IPS-11a (cell line): ENCODE results near the gene HNRNPD.
"Not testable (repeated sequence)": the region's sequence is repeated elsewhere in the genome, so short reads cannot be mapped to it uniquely, and the experiment has no call there.

Experiments used
- H3K4me3 ChIP-seq: one replicate; pipeline ENCODE4 v1.5.1; 2013; ENCODE audit warnings: low read depth, low read length, control low read depth

The HNRNPD gene

DNA sequence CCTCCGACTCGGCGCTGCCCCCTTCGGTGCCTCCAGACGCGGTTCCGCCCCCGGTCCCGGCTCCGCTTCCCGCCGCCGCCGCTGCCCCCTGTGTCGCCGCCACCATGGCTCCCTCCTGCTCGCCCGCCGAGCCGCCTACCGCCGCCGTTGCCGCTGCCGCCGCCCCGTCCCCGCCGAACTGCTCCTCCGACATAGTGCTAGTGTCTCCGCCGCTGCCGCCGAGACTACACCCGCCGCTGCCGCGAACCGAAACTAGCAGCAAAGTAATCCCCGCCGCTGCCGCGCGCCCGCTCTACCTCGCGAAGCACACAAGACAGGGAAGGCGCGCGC lies 340 bp downstream of the HNRNPD start:
- peak overlapping the region; percentile 93 for H3K4me3 ChIP-seq

GRCh38 chr4:82372517-82373485 lies 990 bp downstream of the HNRNPD start:
- H3K4me3 ChIP-seq: peak overlapping the region; percentile 93

- H3K4me3 ChIP-seq: peak overlapping the region; percentile 93
Observed at GRCh38 chr4:82371497-82371896, 2.3 kb downstream of the HNRNPD start.

DNA sequence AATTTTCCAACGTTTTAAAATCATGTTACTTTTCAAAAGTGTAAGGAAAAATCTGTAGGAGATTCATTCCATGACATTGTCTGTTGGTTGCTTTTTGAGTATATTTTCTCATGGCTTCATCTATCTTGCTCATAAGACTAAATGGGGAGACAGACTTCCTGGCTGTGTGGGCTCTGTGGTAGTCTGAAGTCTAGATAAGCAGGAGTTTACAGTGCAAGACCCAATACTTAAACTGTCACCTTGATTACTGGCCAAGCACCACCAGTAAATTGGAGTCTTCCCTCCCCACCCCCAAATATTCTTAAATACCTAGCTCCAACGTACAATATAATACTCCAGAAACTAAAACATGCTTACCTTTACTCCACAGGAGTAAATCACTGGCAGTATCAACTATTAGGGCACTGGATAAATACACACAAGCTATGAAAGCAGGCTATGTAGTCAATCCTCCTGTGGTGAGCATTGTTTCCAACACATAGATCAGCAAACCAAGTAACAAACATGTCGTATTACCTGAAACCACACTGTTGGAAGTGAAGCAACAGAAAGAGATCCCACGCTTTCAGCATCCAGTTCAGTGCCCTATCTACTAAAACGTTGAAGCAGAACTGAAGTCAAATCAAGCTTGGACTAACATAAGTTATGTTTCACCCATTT lies 6.2 kb downstream of the HNRNPD start:
- no peak overlapping the region for H3K4me3 ChIP-seq

DNA sequence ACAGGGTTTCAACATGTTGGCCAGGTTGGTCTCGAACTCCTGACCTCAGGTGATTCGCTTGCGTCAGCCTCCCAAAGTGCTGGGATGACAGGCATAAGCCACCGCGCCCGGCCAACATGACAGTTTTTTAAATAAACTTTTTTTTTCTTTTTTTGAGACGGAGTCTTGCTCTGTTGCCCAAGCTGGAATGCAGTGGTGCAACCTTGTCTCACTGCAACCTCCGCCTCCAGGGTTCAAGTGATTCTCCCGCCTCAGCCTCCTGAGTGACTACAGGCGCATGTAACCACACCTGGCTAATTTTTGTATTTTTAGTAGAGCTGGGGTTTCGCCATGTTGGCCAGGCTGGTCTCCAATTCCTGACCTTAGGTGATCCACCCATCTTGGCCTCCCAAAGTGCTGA lies 7.4 kb downstream of the HNRNPD start:
- not testable (repeated sequence) for H3K4me3 ChIP-seq

DNA sequence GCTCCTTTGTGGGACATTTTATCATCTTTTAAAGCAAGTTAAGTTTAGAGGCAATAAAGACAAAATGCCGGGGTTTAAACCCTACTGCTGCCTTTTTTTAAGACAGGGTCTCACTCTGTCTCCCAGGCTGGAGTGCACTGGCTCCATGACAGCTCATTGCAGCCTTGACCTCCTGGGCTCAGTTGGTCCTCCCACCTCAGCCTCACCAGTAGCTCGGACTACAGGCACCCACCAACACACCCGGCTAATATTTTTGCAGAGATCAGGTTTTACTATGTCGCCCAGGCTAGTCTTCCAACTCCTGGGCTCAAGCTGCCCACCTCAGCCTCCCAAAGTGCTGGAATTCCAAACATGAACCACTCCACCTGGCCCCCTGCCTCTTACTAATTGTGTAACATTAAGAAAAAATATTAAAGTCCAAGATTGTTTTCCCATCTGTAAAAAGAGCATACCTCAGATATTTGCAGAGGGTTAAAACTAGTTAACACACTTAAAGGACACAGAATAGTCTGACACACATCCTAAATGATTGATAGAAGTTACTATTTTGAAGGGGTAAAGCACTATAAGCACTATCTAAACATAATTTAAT lies 9.8 kb downstream of the HNRNPD start:
- H3K4me3 ChIP-seq: no peak overlapping the region

- no peak overlapping the region for H3K4me3 ChIP-seq
Observed at GRCh38 chr4:82362565-82362964, 11.2 kb downstream of the HNRNPD start.

GRCh38 chr4:82360298-82361177 lies 13.3 kb downstream of the HNRNPD start:
- no peak overlapping the region for H3K4me3 ChIP-seq

DNA sequence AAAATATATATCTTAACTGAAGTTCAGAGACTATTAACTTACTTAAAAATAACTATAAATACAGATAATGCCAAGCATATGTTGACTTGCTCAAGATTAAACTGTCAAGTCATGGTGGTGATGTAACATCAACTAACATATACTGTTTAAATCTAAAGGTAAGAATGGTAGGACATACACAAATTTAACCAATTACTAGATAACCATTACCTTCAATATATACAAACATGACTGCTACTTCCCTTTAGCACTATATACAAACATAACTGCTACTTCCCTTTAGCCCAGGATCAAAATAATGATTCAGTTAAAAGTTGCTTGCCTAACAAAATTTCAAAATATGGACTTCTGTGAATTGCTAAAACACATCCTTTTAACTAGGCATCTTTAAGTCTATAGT lies 14.9 kb downstream of the HNRNPD start:
- H3K4me3 ChIP-seq: no peak overlapping the region

DNA sequence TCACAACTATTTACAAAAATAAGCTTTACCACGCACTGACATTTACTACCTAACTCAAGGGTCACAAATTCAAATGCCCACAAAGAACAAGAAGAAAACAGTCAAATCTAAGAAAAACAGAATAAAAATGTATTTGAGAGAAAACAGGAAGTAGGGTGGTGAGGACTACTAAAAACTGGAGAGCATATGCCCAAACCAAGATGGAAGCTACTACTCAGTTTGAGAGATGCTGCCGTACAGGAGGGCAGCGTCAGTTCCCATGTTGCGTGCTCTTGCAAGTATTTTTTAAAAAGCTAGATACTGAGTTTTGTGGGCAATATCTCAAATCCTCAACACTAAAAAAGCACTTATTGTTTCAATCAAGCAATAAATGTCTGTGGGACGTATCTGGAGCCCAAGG lies 16.2 kb downstream of the HNRNPD start:
- no peak overlapping the region for H3K4me3 ChIP-seq

DNA sequence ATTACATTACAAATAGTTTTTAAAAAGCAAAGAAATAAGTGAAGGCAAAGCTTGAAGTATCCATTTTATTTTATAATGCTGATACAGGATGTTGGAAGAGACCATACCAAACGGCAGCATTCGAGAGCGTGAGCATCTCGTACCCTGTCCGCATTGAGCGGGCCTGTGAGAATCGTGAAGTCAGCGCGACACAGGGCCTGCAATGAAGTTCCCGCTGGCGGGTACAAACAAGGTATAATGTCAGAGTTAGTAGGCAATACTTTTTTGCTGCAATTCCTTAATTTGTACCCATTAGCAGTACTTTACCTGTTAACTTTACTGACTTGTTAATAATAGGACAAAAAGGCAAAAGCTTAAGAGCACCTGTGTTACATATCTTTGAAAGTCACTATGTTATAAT lies 19.0 kb downstream of the HNRNPD start:
- H3K4me3 ChIP-seq: no peak overlapping the region

DNA sequence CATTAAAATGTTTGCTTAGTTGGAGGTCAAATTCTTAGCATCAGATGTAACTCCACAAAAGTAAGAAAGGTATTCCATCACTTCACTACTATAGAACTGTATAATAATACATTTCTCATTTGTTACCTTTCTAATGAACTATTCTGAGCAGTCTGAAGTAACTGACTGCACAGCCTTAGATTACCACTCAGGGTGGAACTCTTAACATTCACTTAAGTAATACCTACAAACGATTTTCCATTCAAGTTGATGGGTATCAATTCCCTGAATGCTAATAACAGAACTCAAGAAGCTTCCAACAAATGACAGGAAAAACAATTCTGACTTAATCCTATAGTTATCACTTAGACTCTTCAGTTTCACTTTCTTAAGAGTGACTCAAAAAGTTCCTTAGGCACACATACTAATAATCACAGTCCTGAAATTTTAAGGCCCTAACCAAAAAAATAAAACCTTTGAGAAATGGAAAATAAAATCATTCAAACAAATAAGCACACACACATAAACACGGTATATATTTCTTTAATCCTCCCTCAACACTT lies 20.9 kb downstream of the HNRNPD start:
- no peak overlapping the region for H3K4me3 ChIP-seq

DNA sequence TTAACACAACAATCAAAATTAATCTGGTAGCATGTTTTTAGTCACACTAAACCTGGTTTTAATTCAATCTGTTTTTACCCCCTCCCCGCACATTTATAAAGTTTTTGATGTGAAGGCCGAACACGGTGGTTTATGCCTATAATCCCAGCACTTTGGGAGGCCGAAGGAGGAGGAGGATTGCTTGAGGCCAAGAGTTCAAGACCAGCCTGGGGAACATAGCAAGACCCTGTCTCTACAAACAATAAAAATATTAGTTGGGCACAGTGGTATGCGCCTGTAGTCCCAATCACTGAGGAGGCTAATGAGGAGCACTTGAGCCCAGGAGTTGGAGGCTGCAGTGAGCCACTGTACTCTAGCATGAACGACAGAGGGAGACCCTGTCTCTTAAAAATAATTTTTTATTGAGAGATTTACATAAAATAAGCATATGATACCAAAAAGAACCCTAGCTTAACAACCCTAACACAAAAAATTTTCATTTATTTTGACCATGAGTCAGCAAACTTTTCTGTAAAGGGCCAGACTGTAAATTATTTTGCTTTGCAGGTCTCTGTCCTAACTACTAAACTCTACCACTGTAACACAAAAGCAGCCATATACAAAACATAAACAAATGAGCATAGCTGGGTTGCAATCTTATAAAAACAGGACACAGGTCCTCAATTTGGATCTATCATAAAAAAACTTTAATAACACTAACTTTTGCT lies 21.5 kb downstream of the HNRNPD start:
- no peak overlapping the region for H3K4me3 ChIP-seq

GRCh38 chr4:82346126-82346525 lies 27.7 kb downstream of the HNRNPD start:
- H3K4me3 ChIP-seq: no peak overlapping the region

DNA sequence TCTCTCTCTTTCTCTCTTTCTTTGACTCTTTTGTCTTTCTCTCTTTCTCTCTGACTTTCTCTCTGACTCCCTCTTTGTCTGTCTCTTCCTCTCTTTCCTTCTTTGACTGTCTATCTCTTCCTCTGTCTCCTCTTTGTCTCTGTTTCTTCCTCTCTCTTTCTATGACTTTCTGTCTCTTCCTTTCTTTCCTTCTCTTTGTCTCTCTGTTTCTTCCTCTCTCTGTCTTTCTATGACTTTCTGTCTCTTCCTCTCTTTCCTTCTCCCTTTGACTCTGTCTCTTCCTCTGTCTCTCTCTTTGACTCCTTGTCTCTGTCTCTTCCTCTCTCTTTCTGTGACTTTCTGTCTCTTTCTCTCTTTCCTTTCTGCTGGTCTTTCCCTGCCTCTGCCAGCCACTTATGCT lies 38.7 kb downstream of the HNRNPD start:
- no peak overlapping the region for H3K4me3 ChIP-seq

- not testable (repeated sequence) for H3K4me3 ChIP-seq
Observed at GRCh38 chr4:82333641-82334040, 40.1 kb downstream of the HNRNPD start.

GRCh38 chr4:82331814-82332213 lies 42.0 kb downstream of the HNRNPD start:
- no peak overlapping the region for H3K4me3 ChIP-seq

GRCh38 chr4:82320351-82320750 lies 53.4 kb downstream of the HNRNPD start:
- H3K4me3 ChIP-seq: no peak overlapping the region

GRCh38 chr4:82303063-82303462 lies 70.7 kb downstream of the HNRNPD start:
- H3K4me3 ChIP-seq: not testable (repeated sequence)
